NCI-H82 (cell line): ENCODE data around the gene BEND4.

Experiments used
- DNase-seq: peaks from one replicate; lab custom pipeline; 2025; lab: John Stamatoyannopoulos, UW

Gene BEND4

DNA sequence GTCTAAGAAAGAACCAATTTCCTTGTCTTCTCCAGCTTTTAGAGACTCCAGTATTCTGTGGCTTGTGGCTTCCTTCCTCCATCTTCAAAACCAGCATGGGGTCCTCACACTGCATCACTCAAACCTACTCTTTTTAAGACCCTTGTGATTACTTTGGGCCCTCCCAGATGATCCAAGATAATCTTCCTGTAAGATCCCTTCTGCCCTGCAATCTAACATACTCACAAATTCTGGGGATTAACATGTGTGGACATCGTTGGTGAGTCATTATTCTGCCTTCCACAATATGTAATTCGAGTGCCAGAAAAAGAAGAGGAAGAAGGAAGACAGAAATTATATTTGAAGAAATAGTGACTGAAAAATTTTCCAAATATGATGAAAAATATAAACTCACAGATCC is 47.9 kb downstream of the BEND4 start:
- peak; percentile 84 for DNase-seq

DNA sequence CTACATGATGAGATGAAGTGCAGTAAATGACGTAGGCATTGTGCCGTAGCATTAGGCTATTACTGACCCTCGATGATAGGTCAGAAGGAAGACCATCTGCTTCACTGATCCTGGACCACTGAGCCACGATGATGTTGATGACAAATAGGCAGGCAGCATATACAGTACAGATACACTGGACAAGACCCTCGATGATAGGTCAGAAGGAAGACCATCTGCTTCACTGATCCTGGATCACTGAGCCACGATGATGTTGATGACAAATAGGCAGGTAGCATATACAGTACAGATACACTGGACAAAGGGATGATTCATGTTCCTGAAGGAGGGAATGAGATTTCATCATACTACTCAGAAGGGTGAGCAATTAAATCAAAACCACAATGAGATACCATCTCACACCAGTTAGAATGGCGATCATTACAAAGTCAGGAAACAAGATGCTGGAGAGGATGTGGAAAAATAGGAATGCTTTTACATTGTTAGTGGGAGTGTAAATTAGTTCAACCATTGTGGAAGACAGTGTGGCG is 50.9 kb downstream of the BEND4 start:
- DNase-seq, result peak; percentile 34

DNA sequence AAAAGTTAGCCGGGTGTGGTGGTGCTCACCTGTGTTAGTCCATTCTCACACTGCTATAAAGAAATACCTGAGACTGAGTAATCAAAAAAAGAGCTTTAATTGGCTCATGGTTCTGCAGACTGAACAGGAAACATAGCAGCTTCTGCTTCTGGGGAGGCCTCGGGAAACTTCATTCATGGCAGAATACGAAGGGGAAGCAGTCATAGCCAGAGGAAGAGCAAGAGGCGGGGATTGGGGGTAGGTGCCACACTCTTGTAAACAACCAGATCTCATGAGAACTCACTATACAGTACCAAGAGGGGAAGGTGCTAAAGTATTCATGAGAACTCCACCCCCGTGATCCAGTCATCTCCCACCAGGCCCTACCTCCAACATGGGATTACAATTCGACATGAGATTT is 64.1 kb downstream of the BEND4 start:
- DNase-seq, result no peak

DNA sequence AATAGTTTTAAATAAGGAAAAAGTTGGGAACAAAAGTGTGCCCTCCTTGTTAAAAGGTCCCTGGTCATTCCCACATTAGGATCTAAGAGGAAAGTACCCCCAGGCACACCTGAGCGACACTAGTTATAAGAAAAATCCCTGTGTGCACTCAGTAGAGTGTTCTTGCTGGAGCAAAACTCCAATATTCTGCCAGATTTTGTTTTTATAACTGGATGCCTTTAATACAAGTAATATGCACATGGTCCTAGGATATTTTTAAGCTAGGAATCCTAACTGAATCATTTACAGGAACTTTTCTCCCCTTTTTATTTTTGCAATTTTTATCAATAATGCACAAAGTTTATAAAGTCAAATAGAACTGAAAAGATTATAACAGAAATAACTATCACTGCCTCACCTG is 68.6 kb downstream of the BEND4 start:
- no peak for DNase-seq

DNA sequence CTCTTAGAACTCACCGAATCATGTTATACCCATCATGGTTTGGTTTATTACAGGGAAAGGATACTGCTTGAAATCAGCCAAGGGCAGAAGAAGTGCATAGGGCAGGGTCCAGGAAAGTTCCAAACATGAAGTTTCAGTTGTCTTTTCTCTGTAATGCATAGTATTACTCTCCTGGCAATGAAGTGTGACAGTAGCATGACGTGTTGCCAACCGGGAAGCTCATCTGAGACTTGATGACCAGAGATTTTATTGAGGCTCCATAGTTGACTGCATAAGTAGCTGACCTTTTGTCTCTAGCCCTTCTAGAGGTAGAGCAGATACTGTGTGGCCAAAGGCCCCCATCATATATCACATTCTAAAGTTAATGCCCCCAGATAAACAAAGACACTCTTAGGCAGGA is 72.1 kb downstream of the BEND4 start:
- no peak for DNase-seq

DNA sequence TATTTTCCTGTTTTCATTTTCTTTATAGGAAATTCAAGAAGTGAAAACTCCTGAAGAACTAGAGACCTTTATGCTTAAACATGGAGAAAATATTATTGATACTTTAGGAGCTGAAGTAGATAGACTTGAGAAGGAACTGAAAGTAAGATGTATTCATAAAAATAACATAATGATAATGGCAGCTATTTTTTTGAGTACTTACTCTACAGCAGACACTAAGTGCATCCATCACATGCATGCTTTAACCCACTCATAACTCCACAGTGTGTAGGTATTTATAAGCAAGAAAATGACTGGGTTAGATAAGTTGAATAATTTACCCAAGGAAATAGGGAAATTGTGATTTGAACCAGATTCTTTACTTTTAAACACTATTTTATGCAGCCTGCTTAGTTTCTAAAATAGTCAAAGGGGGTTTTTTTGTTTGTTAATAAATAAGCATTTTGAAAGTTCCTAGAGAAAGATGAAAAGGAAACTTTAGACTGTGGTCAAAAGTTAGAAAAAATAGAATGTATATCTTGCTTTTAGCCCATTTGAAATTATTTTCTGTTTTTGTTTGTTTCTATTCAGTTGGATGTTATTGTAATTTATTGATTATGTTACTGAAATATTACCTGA is 74.2 kb downstream of the BEND4 start:
- no peak for DNase-seq

DNA sequence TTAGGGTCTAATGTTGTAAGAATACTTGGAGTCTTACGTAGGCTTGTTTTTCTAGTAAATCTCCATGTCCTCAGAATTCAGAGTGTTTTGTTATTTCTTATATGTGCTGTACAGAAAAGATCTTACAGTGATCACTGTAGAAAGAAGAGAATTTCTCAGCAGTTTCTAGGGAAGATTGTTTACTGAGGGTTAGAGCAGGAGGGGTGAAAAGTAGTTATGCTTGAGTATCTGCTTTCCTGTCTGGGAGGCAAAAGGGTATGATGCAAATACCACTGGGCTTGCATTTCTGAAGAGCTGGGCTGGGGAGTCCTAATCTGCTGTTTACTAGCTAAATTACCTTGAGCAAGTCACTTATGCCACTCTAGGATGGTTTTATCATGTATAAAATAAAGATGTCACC is 78.2 kb downstream of the BEND4 start:
- DNase-seq, result no peak

DNA sequence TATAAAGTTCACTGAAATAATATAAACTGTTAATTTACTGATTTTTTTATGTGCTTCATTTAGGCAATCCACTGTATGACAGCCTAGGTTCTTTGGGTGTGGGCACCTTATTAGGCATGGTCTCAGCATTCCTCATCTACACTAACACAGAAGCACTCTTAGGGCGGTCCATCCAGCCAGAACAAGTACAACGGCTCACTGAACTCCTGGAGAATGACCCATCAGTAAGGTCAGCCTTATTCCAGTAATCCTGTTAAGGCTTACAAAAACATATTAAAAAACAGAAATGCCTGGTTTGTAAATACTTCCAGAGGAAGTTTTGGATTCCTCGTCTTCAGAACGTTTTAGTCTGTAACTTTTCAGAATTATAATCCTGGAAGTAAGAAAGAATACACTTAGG is 82.0 kb downstream of the BEND4 start:
- peak; percentile 3 for DNase-seq

DNA sequence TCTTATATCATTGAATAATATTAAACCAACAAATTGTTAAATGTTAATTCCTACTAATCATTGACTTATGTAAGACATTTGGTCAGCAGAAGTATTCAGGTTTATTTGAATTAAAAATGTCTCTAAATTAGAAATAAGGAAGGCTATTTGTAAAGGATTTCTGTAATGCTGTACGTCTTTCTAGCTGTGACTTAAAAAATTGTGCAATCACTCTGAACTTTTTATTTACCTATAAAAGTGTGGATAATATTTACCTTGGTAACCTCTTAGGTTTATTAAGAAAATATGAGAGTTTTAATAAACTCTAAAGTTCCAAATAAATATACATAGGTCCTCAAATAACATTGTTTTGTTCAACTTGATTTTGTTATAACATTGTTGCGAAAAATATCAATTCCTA is 85.2 kb downstream of the BEND4 start:
- DNase-seq, result no peak

DNA sequence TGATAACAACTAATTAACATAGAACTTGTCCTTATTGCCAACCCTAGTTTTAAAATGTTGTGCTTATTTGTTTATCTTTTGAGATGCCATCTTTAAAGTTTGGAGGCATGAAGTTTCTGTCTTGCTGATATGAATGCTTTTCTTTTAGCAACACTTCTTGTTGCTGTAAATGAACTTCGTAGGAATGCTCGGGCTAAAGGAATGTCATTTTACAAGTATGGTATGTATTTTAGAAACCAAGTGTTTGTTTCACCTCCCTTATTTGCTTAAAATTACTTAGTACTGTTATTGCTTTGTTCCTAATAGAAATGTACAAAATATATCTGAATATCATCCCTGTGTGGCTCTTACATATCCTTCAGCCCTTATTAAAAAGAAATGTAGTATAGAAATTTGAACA is 86.1 kb downstream of the BEND4 start:
- DNase-seq, result no peak
